CMK (cell line): Measurements from ENCODE around the gene PLEKHM3.

ENCODE experiments used
- DNase-seq: peaks from one replicate; pipeline ENCODE4 v3.0.0-alpha.2; 2010; ENCODE audit warnings: low read depth

PLEKHM3 gene

GRCh38 chr2:207993151-207993763 is 32.1 kb downstream of the PLEKHM3 start:
- DNase-seq, result no peak

- no peak for DNase-seq
These were observed 33.4 kb downstream of the PLEKHM3 start for GRCh38 chr2:207991944-207992343.

GRCh38 chr2:207990784-207991183 is 34.5 kb downstream of the PLEKHM3 start:
- no peak for DNase-seq

GRCh38 chr2:207988975-207989374 is 36.4 kb downstream of the PLEKHM3 start:
- no peak for DNase-seq

GRCh38 chr2:207987025-207987716 is 38.2 kb downstream of the PLEKHM3 start:
- DNase-seq, result no peak

- DNase-seq, result no peak
These were observed 40.4 kb downstream of the PLEKHM3 start for GRCh38 chr2:207984765-207985480.

- no peak for DNase-seq
These were observed 41.7 kb downstream of the PLEKHM3 start for GRCh38 chr2:207983641-207984042.

- DNase-seq, result no peak
These were observed 47.0 kb downstream of the PLEKHM3 start for GRCh38 chr2:207978177-207978948.

- DNase-seq, result no peak
These were observed 49.4 kb downstream of the PLEKHM3 start for GRCh38 chr2:207975921-207976320.

- DNase-seq, result no peak
These were observed 51.1 kb downstream of the PLEKHM3 start for GRCh38 chr2:207974216-207974605.

- no peak for DNase-seq
These were observed 54.5 kb downstream of the PLEKHM3 start for GRCh38 chr2:207970826-207971180.

GRCh38 chr2:207970147-207970825 is 55.0 kb downstream of the PLEKHM3 start:
- DNase-seq, result no peak

GRCh38 chr2:207969249-207969648 is 56.1 kb downstream of the PLEKHM3 start:
- DNase-seq, result no peak

- no peak for DNase-seq
These were observed 58.2 kb downstream of the PLEKHM3 start for GRCh38 chr2:207967121-207967520.

GRCh38 chr2:207960911-207961310 is 64.4 kb downstream of the PLEKHM3 start:
- no peak for DNase-seq

GRCh38 chr2:207960090-207960489 is 65.2 kb downstream of the PLEKHM3 start:
- DNase-seq, result peak; percentile 96

GRCh38 chr2:207956771-207957170 is 68.6 kb downstream of the PLEKHM3 start:
- peak; percentile 12 for DNase-seq

GRCh38 chr2:207955456-207955855 is 69.9 kb downstream of the PLEKHM3 start:
- no peak for DNase-seq

- no peak for DNase-seq
These were observed 72.0 kb downstream of the PLEKHM3 start for GRCh38 chr2:207953354-207953753.

- DNase-seq, result no peak
These were observed 72.6 kb downstream of the PLEKHM3 start for GRCh38 chr2:207952564-207953345.
